ENCODE measurements around the gene ACVR1C.

GRCh38 chr2:157606534-157606933, 22.1 kb downstream of the ACVR1C start:
- TF ChIP-seq, protein P1, sequence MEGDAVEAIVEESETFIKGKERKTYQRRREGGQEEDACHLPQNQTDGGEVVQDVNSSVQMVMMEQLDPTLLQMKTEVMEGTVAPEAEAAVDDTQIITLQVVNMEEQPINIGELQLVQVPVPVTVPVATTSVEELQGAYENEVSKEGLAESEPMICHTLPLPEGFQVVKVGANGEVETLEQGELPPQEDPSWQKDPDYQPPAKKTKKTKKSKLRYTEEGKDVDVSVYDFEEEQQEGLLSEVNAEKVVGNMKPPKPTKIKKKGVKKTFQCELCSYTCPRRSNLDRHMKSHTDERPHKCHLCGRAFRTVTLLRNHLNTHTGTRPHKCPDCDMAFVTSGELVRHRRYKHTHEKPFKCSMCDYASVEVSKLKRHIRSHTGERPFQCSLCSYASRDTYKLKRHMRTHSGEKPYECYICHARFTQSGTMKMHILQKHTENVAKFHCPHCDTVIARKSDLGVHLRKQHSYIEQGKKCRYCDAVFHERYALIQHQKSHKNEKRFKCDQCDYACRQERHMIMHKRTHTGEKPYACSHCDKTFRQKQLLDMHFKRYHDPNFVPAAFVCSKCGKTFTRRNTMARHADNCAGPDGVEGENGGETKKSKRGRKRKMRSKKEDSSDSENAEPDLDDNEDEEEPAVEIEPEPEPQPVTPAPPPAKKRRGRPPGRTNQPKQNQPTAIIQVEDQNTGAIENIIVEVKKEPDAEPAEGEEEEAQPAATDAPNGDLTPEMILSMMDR (IDR thresholded peaks at IDR 0.05; ENCODE audit: low read depth, low read length, poor library complexity, severe bottlenecking), result no peak
- no peak for TF ChIP-seq EZH2phosphoT487 (IDR thresholded peaks at IDR 0.05; ENCODE audit: borderline replicate concordance, low read length)

Measured in DOHH2 (cell line).